ENCODE data around the gene IRS1. TPM values are rescaled to one million over a fixed set of nuclear protein-coding genes. Genes with fewer than 3 reads are reported as not detected.
A peak's percentile ranks its signal among the peaks of the same experiment; 100 is the strongest.

The IRS1 gene
- total RNA-seq, 1 experiment from 2014 or later: 34.4 TPM

DNA sequence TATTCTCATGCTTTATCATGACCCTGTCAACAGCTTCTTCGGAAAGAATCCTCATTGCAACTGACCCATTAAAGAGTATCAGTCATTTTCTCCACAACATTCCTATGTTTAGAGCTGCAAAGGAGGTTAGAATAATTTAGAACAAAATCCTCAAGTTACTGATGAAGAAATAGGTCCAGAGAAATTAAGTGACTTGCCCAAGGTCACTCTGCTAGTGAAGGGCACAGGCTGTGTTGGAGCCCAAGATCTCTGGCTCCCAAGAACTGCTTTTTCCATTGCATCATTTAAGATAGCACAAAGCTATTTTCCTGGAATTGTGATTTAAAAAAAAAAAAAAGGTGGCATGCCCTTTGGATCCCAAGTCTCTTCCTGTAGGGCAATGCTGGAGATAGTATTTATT is 9.6 kb downstream of the IRS1 start:
- Mint-ChIP-seq H3K36me3 (ENCODE audit: insufficient read depth, unreplicated experiment) (peaks cover 38% of the 10 kb centered on the region), H3K9me3 (ENCODE audit: low read depth, unreplicated experiment) (no peaks in the 10 kb centered on the region), H3K4me3 (ENCODE audit: low read depth, unreplicated experiment) (no peak overlapping the region), H3K27me3 (ENCODE audit: unreplicated experiment) (no peaks in the 10 kb centered on the region), H3K4me1 (ENCODE audit: low read depth, unreplicated experiment) (peaks cover 46% of the 10 kb centered on the region), H3K27ac (ENCODE audit: unreplicated experiment) (no peak overlapping the region)
- BruUV-seq (replicated peaks): no TSS peak
- CTCF ChIA-PET: no interaction called here
- no peak for TF ChIP-seq CTCF (IDR thresholded peaks at IDR 0.05; ENCODE audit: unreplicated experiment)
- intact Hi-C loops (cut with micrococcal nuclease; ENCODE audit: unreplicated experiment): loop anchor here (5.0 kb wide), 3 partner anchors 33 to 378 kb away; no protein-coding TSS in a partner anchor
- no peak for DNase-seq

- no peak for DNase-seq
- peaks cover 37% of the 10 kb centered on the region for H3K4me1 Mint-ChIP-seq (ENCODE audit: low read depth, unreplicated experiment)
- TF ChIP-seq CTCF (IDR thresholded peaks at IDR 0.05; ENCODE audit: unreplicated experiment): no peak
- no TSS peak for BruUV-seq (replicated peaks)
- H3K27ac Mint-ChIP-seq (ENCODE audit: unreplicated experiment): peak overlapping the region; percentile 35
- peaks cover 28% of the 10 kb centered on the region for H3K36me3 Mint-ChIP-seq (ENCODE audit: insufficient read depth, unreplicated experiment)
- no peak overlapping the region for H3K4me3 Mint-ChIP-seq (ENCODE audit: low read depth, unreplicated experiment)
- CTCF ChIA-PET: no interaction called here
- H3K27me3 Mint-ChIP-seq (ENCODE audit: unreplicated experiment): no peaks in the 10 kb centered on the region
- H3K9me3 Mint-ChIP-seq (ENCODE audit: low read depth, unreplicated experiment): no peaks in the 10 kb centered on the region
- intact Hi-C loops (cut with micrococcal nuclease; ENCODE audit: unreplicated experiment): no loop called here
These were observed 10.6 kb downstream of the IRS1 start for GRCh38 chr2:226788881-226789490.

DNA sequence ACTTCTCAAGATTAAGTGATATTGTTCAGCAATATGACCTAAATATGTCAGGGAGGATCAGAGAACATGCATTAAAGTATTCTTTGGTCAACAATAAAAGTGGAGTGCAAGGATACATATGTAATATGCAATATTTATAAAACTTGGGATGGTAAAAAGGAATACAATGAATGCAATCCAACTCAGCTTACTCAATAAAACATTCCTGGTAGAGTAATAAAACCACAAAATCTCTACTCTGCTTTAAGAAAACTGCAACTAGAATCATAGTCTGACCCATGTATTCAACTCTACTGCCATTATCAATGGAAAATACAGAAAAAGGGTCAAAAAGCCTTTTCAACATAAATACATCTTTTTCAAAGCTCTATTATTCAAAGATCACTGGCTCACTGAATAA is 11.6 kb downstream of the IRS1 start:
- Mint-ChIP-seq H3K36me3 (ENCODE audit: insufficient read depth, unreplicated experiment) (peaks cover 24% of the 10 kb centered on the region), H3K27ac (ENCODE audit: unreplicated experiment) (no peak overlapping the region), H3K4me1 (ENCODE audit: low read depth, unreplicated experiment) (peaks cover 43% of the 10 kb centered on the region), H3K9me3 (ENCODE audit: low read depth, unreplicated experiment) (no peaks in the 10 kb centered on the region), H3K27me3 (ENCODE audit: unreplicated experiment) (no peaks in the 10 kb centered on the region), H3K4me3 (ENCODE audit: low read depth, unreplicated experiment) (no peak overlapping the region)
- TF ChIP-seq CTCF (IDR thresholded peaks at IDR 0.05; ENCODE audit: unreplicated experiment): no peak
- intact Hi-C loops (cut with micrococcal nuclease; ENCODE audit: unreplicated experiment): no loop called here
- BruUV-seq (replicated peaks): no TSS peak
- CTCF ChIA-PET: interaction anchor here (0.6 kb wide), 1 partner anchor 1633 kb away, joined by 4 read pairs; no protein-coding TSS in a partner anchor
- no peak for DNase-seq

- peaks cover 12% of the 10 kb centered on the region for H3K4me1 Mint-ChIP-seq (ENCODE audit: low read depth, unreplicated experiment)
- DNase-seq: no peak
- H3K27me3 Mint-ChIP-seq (ENCODE audit: unreplicated experiment): no peaks in the 10 kb centered on the region
- peaks cover 11% of the 10 kb centered on the region for H3K36me3 Mint-ChIP-seq (ENCODE audit: insufficient read depth, unreplicated experiment)
- BruUV-seq (replicated peaks): no TSS peak
- intact Hi-C loops (cut with micrococcal nuclease; ENCODE audit: unreplicated experiment): no loop called here
- H3K27ac Mint-ChIP-seq (ENCODE audit: unreplicated experiment): no peak overlapping the region
- no peaks in the 10 kb centered on the region for H3K9me3 Mint-ChIP-seq (ENCODE audit: low read depth, unreplicated experiment)
- CTCF ChIA-PET: no interaction called here
- H3K4me3 Mint-ChIP-seq (ENCODE audit: low read depth, unreplicated experiment): no peak overlapping the region
- TF ChIP-seq CTCF (IDR thresholded peaks at IDR 0.05; ENCODE audit: unreplicated experiment): no peak
These were observed 15.7 kb downstream of the IRS1 start for GRCh38 chr2:226783885-226784284.
